Measurements from ENCODE around the gene TNIK. TPM values are rescaled to one million over a fixed set of nuclear protein-coding genes. Genes with fewer than 3 reads are reported as not detected.

Gene TNIK
- total and polyA plus RNA-seq, 10 of the 15 experiments (the other 5 are each of a cell fraction or from before 2014, with no cell fraction given): 13.9 to 74.3 (median 48.2) TPM

DNA sequence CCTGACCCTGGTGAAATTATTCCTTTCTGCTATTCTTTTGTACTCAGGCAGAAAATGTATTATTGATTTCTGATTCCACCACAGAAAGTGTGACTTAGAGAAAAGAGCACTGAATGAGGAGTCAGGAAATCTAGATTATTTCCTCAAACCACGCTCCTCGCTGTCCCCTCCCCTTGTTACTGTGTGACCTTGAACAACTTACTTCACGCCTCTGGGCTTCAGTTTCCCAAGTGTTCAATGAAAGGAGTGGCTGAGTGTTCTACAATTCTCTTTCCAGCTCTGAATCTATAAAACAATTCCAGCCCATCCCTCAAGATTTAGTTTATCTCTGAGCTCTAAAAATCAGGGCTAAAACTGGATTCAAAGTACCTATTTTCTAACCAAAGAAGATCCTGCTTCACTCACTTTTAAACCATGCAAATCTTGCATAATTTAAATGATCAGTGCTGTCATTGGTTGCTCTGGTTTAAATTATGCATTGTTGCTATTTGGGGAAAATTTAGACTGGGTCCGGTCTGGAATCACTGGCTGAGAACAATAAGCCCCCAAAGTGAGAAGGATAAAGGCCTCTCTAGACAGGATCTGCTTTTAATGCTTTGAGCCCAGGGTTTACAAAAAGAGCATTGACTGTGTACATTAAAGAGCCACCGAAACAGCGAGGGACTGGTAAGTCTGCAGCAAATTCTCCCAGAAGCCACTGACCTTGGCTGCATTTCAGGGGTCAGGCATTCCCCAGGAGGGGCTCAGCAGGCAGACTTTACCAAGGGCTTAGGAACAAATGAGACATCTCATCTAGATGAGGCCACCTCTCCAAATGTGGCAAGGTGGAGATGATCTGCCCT lies 3.2 kb downstream of the TNIK start (continued):
- TF ChIP-seq DPF2 (IDR thresholded peaks at IDR 0.05): no peak
- TF ChIP-seq GABPA (IDR thresholded peaks at IDR 0.05; ENCODE audit: low read depth): no peak
- TF ChIP-seq NRF1 (conservative IDR thresholded peaks at IDR 0.05; ENCODE audit: low read depth, low read length): no peak
- TF ChIP-seq, protein P1, sequence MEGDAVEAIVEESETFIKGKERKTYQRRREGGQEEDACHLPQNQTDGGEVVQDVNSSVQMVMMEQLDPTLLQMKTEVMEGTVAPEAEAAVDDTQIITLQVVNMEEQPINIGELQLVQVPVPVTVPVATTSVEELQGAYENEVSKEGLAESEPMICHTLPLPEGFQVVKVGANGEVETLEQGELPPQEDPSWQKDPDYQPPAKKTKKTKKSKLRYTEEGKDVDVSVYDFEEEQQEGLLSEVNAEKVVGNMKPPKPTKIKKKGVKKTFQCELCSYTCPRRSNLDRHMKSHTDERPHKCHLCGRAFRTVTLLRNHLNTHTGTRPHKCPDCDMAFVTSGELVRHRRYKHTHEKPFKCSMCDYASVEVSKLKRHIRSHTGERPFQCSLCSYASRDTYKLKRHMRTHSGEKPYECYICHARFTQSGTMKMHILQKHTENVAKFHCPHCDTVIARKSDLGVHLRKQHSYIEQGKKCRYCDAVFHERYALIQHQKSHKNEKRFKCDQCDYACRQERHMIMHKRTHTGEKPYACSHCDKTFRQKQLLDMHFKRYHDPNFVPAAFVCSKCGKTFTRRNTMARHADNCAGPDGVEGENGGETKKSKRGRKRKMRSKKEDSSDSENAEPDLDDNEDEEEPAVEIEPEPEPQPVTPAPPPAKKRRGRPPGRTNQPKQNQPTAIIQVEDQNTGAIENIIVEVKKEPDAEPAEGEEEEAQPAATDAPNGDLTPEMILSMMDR (IDR thresholded peaks at IDR 0.05 in 2 of 3, conservative IDR thresholded peaks at IDR 0.05 in 1 of 3; ENCODE audit: control insufficient read depth in 2 of 3, extremely low read depth in 1 of 3, insufficient read depth in 1 of 3, low read depth in 3 of 3, low read length in 3 of 3): no peak
- TF ChIP-seq, protein P2, sequence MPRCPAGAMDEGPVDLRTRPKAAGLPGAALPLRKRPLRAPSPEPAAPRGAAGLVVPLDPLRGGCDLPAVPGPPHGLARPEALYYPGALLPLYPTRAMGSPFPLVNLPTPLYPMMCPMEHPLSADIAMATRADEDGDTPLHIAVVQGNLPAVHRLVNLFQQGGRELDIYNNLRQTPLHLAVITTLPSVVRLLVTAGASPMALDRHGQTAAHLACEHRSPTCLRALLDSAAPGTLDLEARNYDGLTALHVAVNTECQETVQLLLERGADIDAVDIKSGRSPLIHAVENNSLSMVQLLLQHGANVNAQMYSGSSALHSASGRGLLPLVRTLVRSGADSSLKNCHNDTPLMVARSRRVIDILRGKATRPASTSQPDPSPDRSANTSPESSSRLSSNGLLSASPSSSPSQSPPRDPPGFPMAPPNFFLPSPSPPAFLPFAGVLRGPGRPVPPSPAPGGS (IDR thresholded peaks at IDR 0.05; ENCODE audit: borderline replicate concordance, insufficient read depth, low read depth, low read length, poor library complexity, severe bottlenecking): no peak
- no peak for TF ChIP-seq ZNF622 (IDR thresholded peaks at IDR 0.05)
- no peak for TF ChIP-seq YBX1 (IDR thresholded peaks at IDR 0.05)
- TF ChIP-seq CHD1 (IDR thresholded peaks at IDR 0.05; ENCODE audit: low read depth, low read length): no peak
- TF ChIP-seq HDAC2 (IDR thresholded peaks at IDR 0.05): no peak
- TF ChIP-seq, protein P3, sequence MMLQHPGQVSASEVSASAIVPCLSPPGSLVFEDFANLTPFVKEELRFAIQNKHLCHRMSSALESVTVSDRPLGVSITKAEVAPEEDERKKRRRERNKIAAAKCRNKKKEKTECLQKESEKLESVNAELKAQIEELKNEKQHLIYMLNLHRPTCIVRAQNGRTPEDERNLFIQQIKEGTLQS (IDR thresholded peaks at IDR 0.05; ENCODE audit: borderline replicate concordance, extremely low read depth, low read depth, low read length): no peak
- no peak for TF ChIP-seq SMAD5 (IDR thresholded peaks at IDR 0.05; ENCODE audit: low read depth)
- 0 out of 2 replicates have a peak, but pooled peaks have one; percentile 10 for TF ChIP-seq NR2F1 (conservative IDR thresholded peaks at IDR 0.05)
- 0 out of 2 replicates have a peak, but pooled peaks have one; percentile 9 for TF ChIP-seq EED (IDR thresholded peaks at IDR 0.05; ENCODE audit: low read depth)
- TF ChIP-seq, protein P4, sequence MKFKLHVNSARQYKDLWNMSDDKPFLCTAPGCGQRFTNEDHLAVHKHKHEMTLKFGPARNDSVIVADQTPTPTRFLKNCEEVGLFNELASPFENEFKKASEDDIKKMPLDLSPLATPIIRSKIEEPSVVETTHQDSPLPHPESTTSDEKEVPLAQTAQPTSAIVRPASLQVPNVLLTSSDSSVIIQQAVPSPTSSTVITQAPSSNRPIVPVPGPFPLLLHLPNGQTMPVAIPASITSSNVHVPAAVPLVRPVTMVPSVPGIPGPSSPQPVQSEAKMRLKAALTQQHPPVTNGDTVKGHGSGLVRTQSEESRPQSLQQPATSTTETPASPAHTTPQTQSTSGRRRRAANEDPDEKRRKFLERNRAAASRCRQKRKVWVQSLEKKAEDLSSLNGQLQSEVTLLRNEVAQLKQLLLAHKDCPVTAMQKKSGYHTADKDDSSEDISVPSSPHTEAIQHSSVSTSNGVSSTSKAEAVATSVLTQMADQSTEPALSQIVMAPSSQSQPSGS (IDR thresholded peaks at IDR 0.05; ENCODE audit: low read length): no peak
- TF ChIP-seq, protein P5, sequence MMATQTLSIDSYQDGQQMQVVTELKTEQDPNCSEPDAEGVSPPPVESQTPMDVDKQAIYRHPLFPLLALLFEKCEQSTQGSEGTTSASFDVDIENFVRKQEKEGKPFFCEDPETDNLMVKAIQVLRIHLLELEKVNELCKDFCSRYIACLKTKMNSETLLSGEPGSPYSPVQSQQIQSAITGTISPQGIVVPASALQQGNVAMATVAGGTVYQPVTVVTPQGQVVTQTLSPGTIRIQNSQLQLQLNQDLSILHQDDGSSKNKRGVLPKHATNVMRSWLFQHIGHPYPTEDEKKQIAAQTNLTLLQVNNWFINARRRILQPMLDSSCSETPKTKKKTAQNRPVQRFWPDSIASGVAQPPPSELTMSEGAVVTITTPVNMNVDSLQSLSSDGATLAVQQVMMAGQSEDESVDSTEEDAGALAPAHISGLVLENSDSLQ (IDR thresholded peaks at IDR 0.05): no peak
- no peak for TF ChIP-seq CBFB (IDR thresholded peaks at IDR 0.05; ENCODE audit: low read depth)
- TF ChIP-seq CREB1 (IDR thresholded peaks at IDR 0.05; ENCODE audit: low read depth): no peak
- no peak for TF ChIP-seq CEBPB (IDR thresholded peaks at IDR 0.05; ENCODE audit: borderline replicate concordance in 1 of 2, low read depth in 2 of 2, low read length in 2 of 2)
- 0 out of 2 replicates have a peak, but pooled peaks have one; percentile 3 for TF ChIP-seq NBN (IDR thresholded peaks at IDR 0.05)
- TF ChIP-seq, protein P6, sequence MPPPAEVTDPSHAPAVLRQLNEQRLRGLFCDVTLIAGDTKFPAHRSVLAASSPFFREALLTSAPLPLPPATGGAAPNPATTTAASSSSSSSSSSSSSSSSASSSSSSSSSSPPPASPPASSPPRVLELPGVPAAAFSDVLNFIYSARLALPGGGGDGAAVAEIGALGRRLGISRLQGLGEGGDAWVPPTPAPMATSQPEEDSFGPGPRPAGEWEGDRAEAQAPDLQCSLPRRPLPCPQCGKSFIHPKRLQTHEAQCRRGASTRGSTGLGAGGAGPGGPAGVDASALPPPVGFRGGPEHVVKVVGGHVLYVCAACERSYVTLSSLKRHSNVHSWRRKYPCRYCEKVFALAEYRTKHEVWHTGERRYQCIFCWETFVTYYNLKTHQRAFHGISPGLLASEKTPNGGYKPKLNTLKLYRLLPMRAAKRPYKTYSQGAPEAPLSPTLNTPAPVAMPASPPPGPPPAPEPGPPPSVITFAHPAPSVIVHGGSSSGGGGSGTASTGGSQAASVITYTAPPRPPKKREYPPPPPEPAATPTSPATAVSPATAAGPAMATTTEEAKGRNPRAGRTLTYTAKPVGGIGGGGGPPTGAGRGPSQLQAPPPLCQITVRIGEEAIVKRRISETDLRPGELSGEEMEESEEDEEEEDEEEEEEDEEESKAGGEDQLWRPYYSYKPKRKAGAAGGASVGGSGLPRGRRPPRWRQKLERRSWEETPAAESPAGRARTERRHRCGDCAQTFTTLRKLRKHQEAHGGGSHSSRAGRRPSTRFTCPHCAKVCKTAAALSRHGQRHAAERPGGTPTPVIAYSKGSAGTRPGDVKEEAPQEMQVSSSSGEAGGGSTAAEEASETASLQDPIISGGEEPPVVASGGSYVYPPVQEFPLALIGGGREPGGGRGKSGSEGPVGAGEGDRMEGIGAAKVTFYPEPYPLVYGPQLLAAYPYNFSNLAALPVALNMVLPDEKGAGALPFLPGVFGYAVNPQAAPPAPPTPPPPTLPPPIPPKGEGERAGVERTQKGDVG (CRISPR knock-in tag; IDR thresholded peaks at IDR 0.05): no peak
- no peak for TF ChIP-seq YY1 (IDR thresholded peaks at IDR 0.05; ENCODE audit: low read depth, low read length)
- TF ChIP-seq IRF4 (IDR thresholded peaks at IDR 0.05; ENCODE audit: low read depth, low read length): no peak

Measured in GM12878 (cell line).